ENCODE measurements around the gene ELOF1. TPM values are rescaled to one million over a fixed set of nuclear protein-coding genes. Genes with fewer than 3 reads are reported as not detected.

The ELOF1 gene
- total and polyA plus RNA-seq, 2 of the 13 experiments (the other 11 are each of a cell fraction or from before 2014, with no cell fraction given): 14.5 to 43.2 TPM

DNA sequence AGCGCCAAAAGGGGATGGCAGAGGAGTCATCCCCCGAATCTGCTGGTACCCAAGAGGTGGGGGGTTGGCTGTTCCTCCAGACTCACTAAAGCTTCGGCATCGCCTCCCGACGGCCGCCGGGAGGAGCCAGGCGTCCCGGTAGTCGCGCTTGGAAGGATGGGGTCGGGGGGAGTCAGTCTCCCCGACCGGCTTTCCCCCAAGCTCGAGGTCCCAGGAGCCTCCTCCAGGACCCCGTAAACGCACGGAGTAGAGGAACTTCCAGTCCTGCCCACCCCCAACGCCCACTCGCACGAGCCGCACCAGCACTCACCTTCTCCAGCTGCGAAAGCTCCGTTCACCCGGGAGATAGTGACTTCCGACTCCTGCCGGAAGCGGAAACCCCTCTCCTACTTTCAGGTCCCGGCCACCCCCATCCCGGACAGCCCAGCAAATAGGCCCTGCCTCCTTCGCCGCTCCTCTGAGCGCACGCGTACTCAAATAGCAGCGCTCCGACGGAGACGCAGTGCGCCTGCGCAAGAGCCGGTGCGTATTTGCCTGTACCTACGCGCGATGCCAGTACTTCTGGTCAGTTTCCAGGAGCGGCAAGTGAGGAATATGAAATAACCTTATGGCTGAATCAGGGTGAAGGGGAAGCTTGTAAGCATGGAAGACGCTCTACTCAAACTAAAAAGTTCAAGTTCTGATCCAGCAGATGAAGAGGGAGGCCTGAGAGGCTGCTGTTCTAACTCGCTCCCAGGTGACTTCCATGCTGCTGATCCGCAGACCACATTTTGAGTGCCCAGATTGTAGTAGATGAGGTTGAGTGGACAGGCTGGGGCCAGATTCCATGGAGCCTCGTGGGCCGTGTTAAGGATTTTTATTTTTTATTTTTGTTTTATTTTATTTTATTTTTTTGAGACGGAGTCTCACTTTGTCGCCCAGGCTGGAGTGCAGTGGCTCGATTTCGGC lies at the start of gene ELOF1 (continued):
- no peak for TF ChIP-seq PHF5A (CRISPR knock-in tag; IDR thresholded peaks at IDR 0.05; ENCODE audit: low read depth, unreplicated experiment)
- TF ChIP-seq, protein P1, sequence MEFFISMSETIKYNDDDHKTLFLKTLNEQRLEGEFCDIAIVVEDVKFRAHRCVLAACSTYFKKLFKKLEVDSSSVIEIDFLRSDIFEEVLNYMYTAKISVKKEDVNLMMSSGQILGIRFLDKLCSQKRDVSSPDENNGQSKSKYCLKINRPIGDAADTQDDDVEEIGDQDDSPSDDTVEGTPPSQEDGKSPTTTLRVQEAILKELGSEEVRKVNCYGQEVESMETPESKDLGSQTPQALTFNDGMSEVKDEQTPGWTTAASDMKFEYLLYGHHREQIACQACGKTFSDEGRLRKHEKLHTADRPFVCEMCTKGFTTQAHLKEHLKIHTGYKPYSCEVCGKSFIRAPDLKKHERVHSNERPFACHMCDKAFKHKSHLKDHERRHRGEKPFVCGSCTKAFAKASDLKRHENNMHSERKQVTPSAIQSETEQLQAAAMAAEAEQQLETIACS (CRISPR knock-in tag; IDR thresholded peaks at IDR 0.05): no peak
- TF ChIP-seq ZFP37 (CRISPR knock-in tag; IDR thresholded peaks at IDR 0.05; ENCODE audit: borderline replicate concordance): 0 out of 2 replicates have a peak, but pooled peaks have one; percentile 17
- TF ChIP-seq ZNF660 (CRISPR knock-in tag; IDR thresholded peaks at IDR 0.05; ENCODE audit: borderline replicate concordance, low read depth): no peak
- TF ChIP-seq, protein P2, sequence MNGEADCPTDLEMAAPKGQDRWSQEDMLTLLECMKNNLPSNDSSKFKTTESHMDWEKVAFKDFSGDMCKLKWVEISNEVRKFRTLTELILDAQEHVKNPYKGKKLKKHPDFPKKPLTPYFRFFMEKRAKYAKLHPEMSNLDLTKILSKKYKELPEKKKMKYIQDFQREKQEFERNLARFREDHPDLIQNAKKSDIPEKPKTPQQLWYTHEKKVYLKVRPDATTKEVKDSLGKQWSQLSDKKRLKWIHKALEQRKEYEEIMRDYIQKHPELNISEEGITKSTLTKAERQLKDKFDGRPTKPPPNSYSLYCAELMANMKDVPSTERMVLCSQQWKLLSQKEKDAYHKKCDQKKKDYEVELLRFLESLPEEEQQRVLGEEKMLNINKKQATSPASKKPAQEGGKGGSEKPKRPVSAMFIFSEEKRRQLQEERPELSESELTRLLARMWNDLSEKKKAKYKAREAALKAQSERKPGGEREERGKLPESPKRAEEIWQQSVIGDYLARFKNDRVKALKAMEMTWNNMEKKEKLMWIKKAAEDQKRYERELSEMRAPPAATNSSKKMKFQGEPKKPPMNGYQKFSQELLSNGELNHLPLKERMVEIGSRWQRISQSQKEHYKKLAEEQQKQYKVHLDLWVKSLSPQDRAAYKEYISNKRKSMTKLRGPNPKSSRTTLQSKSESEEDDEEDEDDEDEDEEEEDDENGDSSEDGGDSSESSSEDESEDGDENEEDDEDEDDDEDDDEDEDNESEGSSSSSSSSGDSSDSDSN (CRISPR knock-in tag; IDR thresholded peaks at IDR 0.05): peak; percentile 71; the same call in 1 of the 2 replicates
- TF ChIP-seq NR3C1 (CRISPR knock-in tag; IDR thresholded peaks at IDR 0.05): no peak
- no peak for TF ChIP-seq ZNF235 (CRISPR knock-in tag; IDR thresholded peaks at IDR 0.05; ENCODE audit: borderline replicate concordance)
- TF ChIP-seq ZBTB3 (CRISPR knock-in tag; IDR thresholded peaks at IDR 0.05; ENCODE audit: borderline replicate concordance, low read depth): no peak
- TF ChIP-seq ZNF781 (CRISPR knock-in tag; IDR thresholded peaks at IDR 0.05; ENCODE audit: borderline replicate concordance, not compliant biosample characterization): peak; percentile 92
- TF ChIP-seq, protein P3, sequence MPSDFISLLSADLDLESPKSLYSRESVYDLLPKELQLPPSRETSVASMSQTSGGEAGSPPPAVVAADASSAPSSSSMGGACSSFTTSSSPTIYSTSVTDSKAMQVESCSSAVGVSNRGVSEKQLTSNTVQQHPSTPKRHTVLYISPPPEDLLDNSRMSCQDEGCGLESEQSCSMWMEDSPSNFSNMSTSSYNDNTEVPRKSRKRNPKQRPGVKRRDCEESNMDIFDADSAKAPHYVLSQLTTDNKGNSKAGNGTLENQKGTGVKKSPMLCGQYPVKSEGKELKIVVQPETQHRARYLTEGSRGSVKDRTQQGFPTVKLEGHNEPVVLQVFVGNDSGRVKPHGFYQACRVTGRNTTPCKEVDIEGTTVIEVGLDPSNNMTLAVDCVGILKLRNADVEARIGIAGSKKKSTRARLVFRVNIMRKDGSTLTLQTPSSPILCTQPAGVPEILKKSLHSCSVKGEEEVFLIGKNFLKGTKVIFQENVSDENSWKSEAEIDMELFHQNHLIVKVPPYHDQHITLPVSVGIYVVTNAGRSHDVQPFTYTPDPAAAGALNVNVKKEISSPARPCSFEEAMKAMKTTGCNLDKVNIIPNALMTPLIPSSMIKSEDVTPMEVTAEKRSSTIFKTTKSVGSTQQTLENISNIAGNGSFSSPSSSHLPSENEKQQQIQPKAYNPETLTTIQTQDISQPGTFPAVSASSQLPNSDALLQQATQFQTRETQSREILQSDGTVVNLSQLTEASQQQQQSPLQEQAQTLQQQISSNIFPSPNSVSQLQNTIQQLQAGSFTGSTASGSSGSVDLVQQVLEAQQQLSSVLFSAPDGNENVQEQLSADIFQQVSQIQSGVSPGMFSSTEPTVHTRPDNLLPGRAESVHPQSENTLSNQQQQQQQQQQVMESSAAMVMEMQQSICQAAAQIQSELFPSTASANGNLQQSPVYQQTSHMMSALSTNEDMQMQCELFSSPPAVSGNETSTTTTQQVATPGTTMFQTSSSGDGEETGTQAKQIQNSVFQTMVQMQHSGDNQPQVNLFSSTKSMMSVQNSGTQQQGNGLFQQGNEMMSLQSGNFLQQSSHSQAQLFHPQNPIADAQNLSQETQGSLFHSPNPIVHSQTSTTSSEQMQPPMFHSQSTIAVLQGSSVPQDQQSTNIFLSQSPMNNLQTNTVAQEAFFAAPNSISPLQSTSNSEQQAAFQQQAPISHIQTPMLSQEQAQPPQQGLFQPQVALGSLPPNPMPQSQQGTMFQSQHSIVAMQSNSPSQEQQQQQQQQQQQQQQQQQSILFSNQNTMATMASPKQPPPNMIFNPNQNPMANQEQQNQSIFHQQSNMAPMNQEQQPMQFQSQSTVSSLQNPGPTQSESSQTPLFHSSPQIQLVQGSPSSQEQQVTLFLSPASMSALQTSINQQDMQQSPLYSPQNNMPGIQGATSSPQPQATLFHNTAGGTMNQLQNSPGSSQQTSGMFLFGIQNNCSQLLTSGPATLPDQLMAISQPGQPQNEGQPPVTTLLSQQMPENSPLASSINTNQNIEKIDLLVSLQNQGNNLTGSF (CRISPR knock-in tag; IDR thresholded peaks at IDR 0.05): no peak
- no peak for TF ChIP-seq HOXA7 (CRISPR knock-in tag; IDR thresholded peaks at IDR 0.05)
- no peak for TF ChIP-seq RORA (CRISPR knock-in tag; IDR thresholded peaks at IDR 0.05)
- TF ChIP-seq ZSCAN31 (CRISPR knock-in tag; IDR thresholded peaks at IDR 0.05; ENCODE audit: low read depth): no peak
- 0 out of 2 replicates have a peak, but pooled peaks have one; percentile 13 for TF ChIP-seq CCDC6 (CRISPR knock-in tag; IDR thresholded peaks at IDR 0.05)
- no peak for TF ChIP-seq ZNF577 (CRISPR knock-in tag; IDR thresholded peaks at IDR 0.05; ENCODE audit: borderline replicate concordance, low read depth)
- TF ChIP-seq, protein P4, sequence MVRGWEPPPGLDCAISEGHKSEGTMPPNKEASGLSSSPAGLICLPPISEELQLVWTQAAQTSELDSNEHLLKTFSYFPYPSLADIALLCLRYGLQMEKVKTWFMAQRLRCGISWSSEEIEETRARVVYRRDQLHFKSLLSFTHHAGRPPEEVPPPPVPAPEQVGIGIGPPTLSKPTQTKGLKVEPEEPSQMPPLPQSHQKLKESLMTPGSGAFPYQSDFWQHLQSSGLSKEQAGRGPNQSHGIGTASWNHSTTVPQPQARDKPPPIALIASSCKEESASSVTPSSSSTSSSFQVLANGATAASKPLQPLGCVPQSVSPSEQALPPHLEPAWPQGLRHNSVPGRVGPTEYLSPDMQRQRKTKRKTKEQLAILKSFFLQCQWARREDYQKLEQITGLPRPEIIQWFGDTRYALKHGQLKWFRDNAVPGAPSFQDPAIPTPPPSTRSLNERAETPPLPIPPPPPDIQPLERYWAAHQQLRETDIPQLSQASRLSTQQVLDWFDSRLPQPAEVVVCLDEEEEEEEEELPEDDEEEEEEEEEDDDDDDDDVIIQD (CRISPR knock-in tag; IDR thresholded peaks at IDR 0.05; ENCODE audit: low read depth): no peak
- TF ChIP-seq ZFX (CRISPR knock-in tag; IDR thresholded peaks at IDR 0.05; ENCODE audit: low read depth): peak; percentile 77
